CD4-positive, alpha-beta T cell (primary cell): ENCODE results near the gene PTBP3. TPM values are rescaled to one million over a fixed set of nuclear protein-coding genes. Genes with fewer than 3 reads are reported as not detected.
A peak's percentile ranks its signal among the peaks of the same experiment; 100 is the strongest.

ENCODE experiments used
- ATAC-seq: fragments of 200-7000 bp; cut with Tn5 transposase; one replicate; pipeline ENCODE4 v1.10.0; 2022; ENCODE audit warnings: mild to moderate bottlenecking; ENCODE audit not compliant: poor library complexity
- CTCF ChIA-PET: fragments of 350-600 bp; sonication (Branson Sonifier 250); formaldehyde crosslinking; loops from one replicate; lab custom pipeline; 2021; ENCODE audit warnings: antibody characterized with exemption, inconsistent platforms; lab: Charles Lee
- POLR2A ChIA-PET: fragments of 350-600 bp; sonication (Branson Sonifier 250); formaldehyde crosslinking; loops from one replicate; lab custom pipeline; 2021; ENCODE audit warnings: antibody characterized with exemption, inconsistent platforms; lab: Charles Lee
- DNase-seq, 14 experiments: peaks; one replicate each; pipeline ENCODE4 v3.0.0-alpha.2; 2013 to 2020; ENCODE audit warnings: mixed read lengths in 2 of 14
- H3K27ac ChIP-seq, 2 donors: one replicate each; pipeline versions ENCODE4 v1.5.1 to v1.7.0; 2013; ENCODE audit warnings: low read length in 2 of 2, low read depth in 1 of 2, mild to moderate bottlenecking in 1 of 2
- H3K27me3 ChIP-seq, 2 experiments: 1 replicate in 1 of 2; 2 replicates in 1 of 2; pipeline versions ENCODE4 v1.6.1 to v1.7.0; 2013; ENCODE audit warnings: low read length in 2 of 2, control low read depth in 1 of 2, mild to moderate bottlenecking in 1 of 2, moderate library complexity in 1 of 2; ENCODE audit not compliant: insufficient read depth in 2 of 2, control insufficient read depth in 1 of 2
- H3K36me3 ChIP-seq: one replicate; pipeline ENCODE4 v1.6.1; 2013; ENCODE audit warnings: low read length, control low read depth; ENCODE audit not compliant: insufficient read depth
- H3K4me1 ChIP-seq: one replicate; pipeline ENCODE4 v1.6.1; 2013; ENCODE audit warnings: low read length, control low read depth; ENCODE audit not compliant: insufficient read depth
- H3K4me3 ChIP-seq: one replicate; pipeline ENCODE4 v1.5.1; 2013; ENCODE audit warnings: mild to moderate bottlenecking, low read length, moderate library complexity
- H3K9me3 ChIP-seq, 2 experiments: 1 replicate in 1 of 2; 2 replicates in 1 of 2; pipeline versions ENCODE4 v1.6.1 to v1.7.0; 2013; ENCODE audit warnings: low read length in 2 of 2, mild to moderate bottlenecking in 2 of 2, control low read depth in 1 of 2, moderate library complexity in 1 of 2; ENCODE audit not compliant: control insufficient read depth in 1 of 2, insufficient read depth in 1 of 2
- H3K27ac Mint-ChIP-seq: one replicate; pipeline ENCODE4 v1.8.0; 2020; ENCODE audit warnings: mixed read lengths
- H3K27me3 Mint-ChIP-seq: one replicate; pipeline ENCODE4 v1.8.0; 2021; ENCODE audit warnings: mixed read lengths
- H3K36me3 Mint-ChIP-seq: one replicate; pipeline ENCODE4 v1.8.0; 2021; ENCODE audit warnings: low read depth, mixed read lengths
- H3K4me1 Mint-ChIP-seq: one replicate; pipeline ENCODE4 v1.8.0; 2021; ENCODE audit warnings: low read depth, mixed read lengths
- H3K4me3 Mint-ChIP-seq: one replicate; pipeline ENCODE4 v1.8.0; 2020; ENCODE audit warnings: mild to moderate bottlenecking, mixed read lengths
- H3K9me3 Mint-ChIP-seq: one replicate; pipeline ENCODE4 v1.8.0; 2020; ENCODE audit warnings: mixed read lengths
- intact Hi-C, 2 experiments: fragments of 100-400 bp; cut with DNase I in 1 of 2; cut with micrococcal nuclease in 1 of 2; formaldehyde crosslinking; loops; one replicate each; pipeline versions ENCODE4 v1.15.1 to v1.9.0; 2023 to 2025; cut with DNase I, micrococcal nuclease
- total RNA-seq, 174 experiments: library from RNA in 2 of 174; stranded (reverse) in 2 of 174; gene quantifications; one replicate each; pipeline ENCODE4 v1.2.3 and lab custom pipeline; 2021 to 2026
- TF ChIP-seq, protein P1 (sequence below): fragments of 200-600 bp; IDR thresholded peaks from one replicate; pipeline ENCODE4 v1.8.0; 2022; ENCODE audit warnings: antibody characterized with exemption, mild to moderate bottlenecking

Gene PTBP3
- total RNA-seq, 2 experiments from 2014 or later, result 100.0 to 110 TPM

DNA sequence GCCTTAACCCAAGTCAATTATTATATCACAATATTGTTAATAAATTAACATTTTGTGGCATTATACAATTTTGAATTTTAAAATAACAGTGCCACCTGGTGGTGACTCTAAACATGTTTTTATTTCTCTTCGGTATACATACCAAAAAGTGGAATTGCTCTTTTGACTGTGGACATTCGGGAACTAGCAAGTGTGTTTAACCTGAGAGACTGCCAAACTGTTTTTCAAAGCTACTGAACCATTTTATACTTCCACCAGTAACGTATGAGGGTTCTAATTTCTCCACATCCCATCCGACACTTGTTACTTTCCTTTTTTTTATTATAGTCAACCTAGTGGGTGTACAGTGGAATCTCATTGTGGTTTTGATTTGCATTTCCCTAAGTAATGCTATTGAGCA lies 28.2 kb upstream of the PTBP3 start:
- CTCF ChIA-PET, result interaction anchor here (0.6 to 4.0 kb wide), 6 partner anchors 18 to 287 kb away, joined by 3 to 21 read pairs (median 4); partner anchors contain the start of gene HSDL2
- H3K4me1 Mint-ChIP-seq, result peaks cover 4% of the 10 kb centered on the region
- Histone ChIP-seq H3K27me3 (no peaks in the 10 kb centered on the region), H3K36me3 (no peaks in the 10 kb centered on the region), H3K27ac (no peak overlapping the region), H3K4me3 (no peak overlapping the region), H3K4me1 (no peaks in the 10 kb centered on the region), H3K9me3 (peaks cover 0 to 5% of the 10 kb centered on the region in 2 experiments)
- intact Hi-C loops, result loop anchor here (1.0 to 10.0 kb wide), 4 partner anchors 248 to 599 kb away; no protein-coding TSS in a partner anchor
- H3K9me3 Mint-ChIP-seq, result peaks cover 5% of the 10 kb centered on the region
- ATAC-seq (no peak), DNase-seq (peak in 4 of 14 experiments; percentile 48 to 74 (median 64))
- POLR2A ChIA-PET, result interaction anchor here (1.1 to 1.2 kb wide), 2 partner anchors 16 to 18 kb away, joined by 3 read pairs; partner anchors contain the start of gene HSDL2
- TF ChIP-seq, protein P1, sequence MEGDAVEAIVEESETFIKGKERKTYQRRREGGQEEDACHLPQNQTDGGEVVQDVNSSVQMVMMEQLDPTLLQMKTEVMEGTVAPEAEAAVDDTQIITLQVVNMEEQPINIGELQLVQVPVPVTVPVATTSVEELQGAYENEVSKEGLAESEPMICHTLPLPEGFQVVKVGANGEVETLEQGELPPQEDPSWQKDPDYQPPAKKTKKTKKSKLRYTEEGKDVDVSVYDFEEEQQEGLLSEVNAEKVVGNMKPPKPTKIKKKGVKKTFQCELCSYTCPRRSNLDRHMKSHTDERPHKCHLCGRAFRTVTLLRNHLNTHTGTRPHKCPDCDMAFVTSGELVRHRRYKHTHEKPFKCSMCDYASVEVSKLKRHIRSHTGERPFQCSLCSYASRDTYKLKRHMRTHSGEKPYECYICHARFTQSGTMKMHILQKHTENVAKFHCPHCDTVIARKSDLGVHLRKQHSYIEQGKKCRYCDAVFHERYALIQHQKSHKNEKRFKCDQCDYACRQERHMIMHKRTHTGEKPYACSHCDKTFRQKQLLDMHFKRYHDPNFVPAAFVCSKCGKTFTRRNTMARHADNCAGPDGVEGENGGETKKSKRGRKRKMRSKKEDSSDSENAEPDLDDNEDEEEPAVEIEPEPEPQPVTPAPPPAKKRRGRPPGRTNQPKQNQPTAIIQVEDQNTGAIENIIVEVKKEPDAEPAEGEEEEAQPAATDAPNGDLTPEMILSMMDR, result peak; percentile 86
- no peaks in the 10 kb centered on the region for H3K36me3 Mint-ChIP-seq
- H3K27me3 Mint-ChIP-seq, result no peaks in the 10 kb centered on the region
- H3K27ac Mint-ChIP-seq, result no peak overlapping the region
- H3K4me3 Mint-ChIP-seq, result no peak overlapping the region

DNA sequence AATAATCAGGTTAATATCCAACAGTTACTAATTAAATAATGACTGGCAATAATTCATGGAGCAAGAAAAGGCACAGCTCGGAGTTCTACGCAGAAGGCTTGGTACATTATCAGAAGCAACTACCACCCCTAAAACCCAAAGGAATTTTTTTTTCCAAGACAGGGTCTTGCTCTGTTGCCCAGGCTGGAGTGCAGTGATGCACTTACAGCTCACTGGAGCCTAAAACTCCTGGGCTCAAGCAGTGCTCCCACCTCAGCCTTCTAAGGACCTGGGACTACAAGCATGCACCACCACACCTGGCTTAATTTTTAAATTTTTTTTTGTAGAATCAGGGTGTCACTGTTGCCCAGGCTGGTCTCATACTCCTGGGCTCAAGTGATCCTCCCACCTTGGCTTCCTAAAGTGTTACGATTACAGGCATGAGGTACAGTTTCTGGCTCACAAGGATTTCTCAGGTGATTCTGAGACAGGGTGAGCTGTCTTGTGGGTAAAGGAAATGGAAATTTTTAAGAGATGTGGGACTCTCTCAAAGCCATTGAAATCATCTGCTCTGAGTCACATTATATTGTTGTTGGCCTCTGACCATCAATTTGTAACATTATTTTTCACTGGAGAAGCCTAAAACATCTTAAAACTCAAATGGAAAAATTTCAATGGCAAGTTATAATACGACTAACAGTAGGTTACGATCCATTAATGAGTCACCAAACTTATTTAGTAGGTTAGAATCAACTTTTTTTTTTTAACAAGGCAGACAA lies 26.8 kb upstream of the PTBP3 start:
- no peak overlapping the region for H3K4me3 ChIP-seq
- ChIA-PET POLR2A (interaction anchor here (0.6 to 1.1 kb wide), 4 partner anchors 17 to 266 kb away, joined by 3 read pairs; no protein-coding TSS in a partner anchor), CTCF (interaction anchor here (1.3 to 4.0 kb wide), 5 partner anchors 20 to 263 kb away, joined by 3 to 21 read pairs (median 6); partner anchors contain the start of gene HSDL2)
- no peaks in the 10 kb centered on the region for H3K9me3 ChIP-seq
- H3K27me3 Mint-ChIP-seq, result no peaks in the 10 kb centered on the region
- intact Hi-C loops, result loop anchor here in 1 of 2 experiments (5.0 to 10.0 kb wide), 2 partner anchors 435 to 598 kb away; no protein-coding TSS in a partner anchor
- DNase-seq (no peak), ATAC-seq (no peak)
- H3K27me3 ChIP-seq, result no peaks in the 10 kb centered on the region
- peaks cover 2% of the 10 kb centered on the region for H3K9me3 Mint-ChIP-seq
- no peak overlapping the region for H3K27ac Mint-ChIP-seq
- peaks cover 7% of the 10 kb centered on the region for H3K4me1 Mint-ChIP-seq
- H3K4me1 ChIP-seq, result peaks cover 3% of the 10 kb centered on the region
- TF ChIP-seq, protein P1, result no peak
- H3K36me3 Mint-ChIP-seq, result no peaks in the 10 kb centered on the region
- H3K36me3 ChIP-seq, result no peaks in the 10 kb centered on the region
- H3K27ac ChIP-seq, result no peak overlapping the region
- peak overlapping the region; percentile 20 for H3K4me3 Mint-ChIP-seq

DNA sequence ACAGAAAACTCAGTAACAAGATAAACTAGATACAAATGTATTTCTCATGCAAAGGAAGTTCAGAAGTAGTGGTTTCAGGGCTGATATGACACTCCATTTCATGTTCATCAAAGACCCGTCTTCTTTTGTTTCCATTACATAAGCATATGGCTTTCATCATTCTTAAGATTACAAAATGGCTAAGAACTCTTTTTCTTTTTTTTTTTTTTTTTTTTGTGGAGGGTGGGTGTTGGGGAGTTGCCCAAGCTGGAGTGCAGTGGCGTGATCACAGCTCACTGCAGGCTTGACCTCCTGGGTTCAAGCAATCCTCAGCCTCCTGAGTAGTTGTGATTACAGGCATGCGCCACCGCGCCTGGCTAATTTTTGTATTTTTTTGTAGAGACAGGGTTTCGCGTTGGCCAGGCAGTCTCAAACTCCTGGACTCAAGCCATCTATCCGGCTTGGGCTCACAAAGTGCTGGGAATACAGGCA lies 22.0 kb upstream of the PTBP3 start:
- POLR2A ChIA-PET, result interaction anchor here (1.6 kb wide), 1 partner anchor 24 kb away, joined by 4 read pairs; the partner anchor contains the start of gene HSDL2
- H3K4me1 Mint-ChIP-seq, result peaks cover 10% of the 10 kb centered on the region
- H3K27me3 Mint-ChIP-seq, result no peaks in the 10 kb centered on the region
- DNase-seq, result no peak
- ATAC-seq, result peak; percentile 51
- peak overlapping the region; percentile 10 for H3K27ac Mint-ChIP-seq
- no peaks in the 10 kb centered on the region for H3K9me3 ChIP-seq
- no peak overlapping the region for H3K27ac ChIP-seq
- no peak overlapping the region for H3K4me3 Mint-ChIP-seq
- no peak overlapping the region for H3K4me3 ChIP-seq
- H3K27me3 ChIP-seq, result no peaks in the 10 kb centered on the region
- no peaks in the 10 kb centered on the region for H3K9me3 Mint-ChIP-seq
- intact Hi-C loops, result no loop called here
- CTCF ChIA-PET, result interaction anchor here (1.3 kb wide), 1 partner anchor 243 kb away, joined by 3 read pairs; no protein-coding TSS in a partner anchor
- no peaks in the 10 kb centered on the region for H3K36me3 ChIP-seq
- no peaks in the 10 kb centered on the region for H3K36me3 Mint-ChIP-seq
- TF ChIP-seq, protein P1, result no peak
- H3K4me1 ChIP-seq, result peaks cover 3% of the 10 kb centered on the region
